DND-41 (cell line): Measurements from ENCODE around the gene FZD4.

Experiments used
- CTCF ChIP-seq: IDR thresholded peaks from 2 replicates; pipeline ENCODE4 v1.5.1; 2012; ENCODE audit warnings: borderline replicate concordance, low read length, moderate library complexity, mild to moderate bottlenecking; ENCODE audit not compliant: poor library complexity, severe bottlenecking; ENCODE audit errors: extremely low read depth
- EZH2 ChIP-seq: IDR thresholded peaks from 3 replicates; pipeline ENCODE4 v1.6.1; 2012; ENCODE audit warnings: borderline replicate concordance, low read depth, mild to moderate bottlenecking, moderate library complexity, low read length, inconsistent platforms; ENCODE audit not compliant: severe bottlenecking

- TF ChIP-seq CTCF (no peak), EZH2 (no peak)
Measured at GRCh38 chr11:86932259-86932585, 23.0 kb downstream of the FZD4 start.
